ENCODE measurements around the gene ZNRF1. TPM values are rescaled to one million over a fixed set of nuclear protein-coding genes. Genes with fewer than 3 reads are reported as not detected.

Gene ZNRF1
- total and polyA plus RNA-seq, 2 donors (not counting 1 experiment from before 2014, with no cell fraction given): 0.27 to 0.76 TPM

- Mint-ChIP-seq H3K4me1 (peaks cover 10% of the 10 kb centered on the region), H3K9me3 (ENCODE audit: insufficient read depth) (no peaks in the 10 kb centered on the region), H3K4me3 (no peak overlapping the region), H3K27me3 (no peaks in the 10 kb centered on the region), H3K27ac (no peak overlapping the region)
- H4K20me1 ChIP-seq (ENCODE audit: control insufficient read depth, insufficient read depth, low read length, poor library complexity, severe bottlenecking): no peaks in the 10 kb centered on the region
- H3K4me1 ChIP-seq (ENCODE audit: control insufficient read depth in 2 of 2, insufficient read depth in 2 of 2, low read length in 2 of 2): no peaks in the 10 kb centered on the region
- no peak overlapping the region for H3K4me3 ChIP-seq (ENCODE audit: control extremely low read depth in 1 of 5, extremely low read depth in 1 of 5, insufficient read depth in 1 of 5, low read depth in 2 of 5, low read length in 4 of 5)
- H3K79me2 ChIP-seq (ENCODE audit: control insufficient read depth, insufficient read depth, low read length): peaks cover 6% of the 10 kb centered on the region
- no peak overlapping the region for H3K4me2 ChIP-seq (replicated peaks; ENCODE audit: low read depth, low read length, poor library complexity, severe bottlenecking)
- TF ChIP-seq EZH2 (IDR thresholded peaks at IDR 0.05; ENCODE audit: borderline replicate concordance, insufficient read depth, low read depth, low read length, poor library complexity, severe bottlenecking) (no peak), CTCF (IDR thresholded peaks at IDR 0.05) (no peak)
- DNase-seq: no peak
- CTCF ChIA-PET: no interaction called here
- H3K9me3 ChIP-seq (ENCODE audit: control extremely low read depth in 1 of 3, control insufficient read depth in 2 of 3, insufficient read depth in 1 of 3, low read length in 2 of 3): no peaks in the 10 kb centered on the region
- no peak for ATAC-seq (ENCODE audit: low read depth)
- no peak overlapping the region for H3K27ac ChIP-seq (ENCODE audit: low read length in 2 of 2)
- POLR2A ChIA-PET: no interaction called here
- peaks cover 0 to 11% of the 10 kb centered on the region in 2 experiments for H3K36me3 ChIP-seq (replicated peaks in 1 of 2; ENCODE audit: control extremely low read depth in 1 of 2, control insufficient read depth in 1 of 2, extremely low read depth in 1 of 2, insufficient read depth in 2 of 2, low read length in 1 of 2)
- WGBS (ENCODE audit: insufficient coverage): 96% methylated on average over 6 of the region's 10 CpGs
- H3K9ac ChIP-seq (ENCODE audit: low read length): no peak overlapping the region
- no peaks in the 10 kb centered on the region for H3K27me3 ChIP-seq (replicated peaks in 1 of 4; ENCODE audit: control extremely low read depth in 1 of 4, control insufficient read depth in 3 of 4, insufficient read depth in 4 of 4, low read length in 3 of 4)
- intact Hi-C loops (cut with micrococcal nuclease): no loop called here
- no peak overlapping the region for H2AFZ ChIP-seq (ENCODE audit: insufficient read depth, low read depth, low read length, poor library complexity, severe bottlenecking)
Observed at GRCh38 chr16:74973304-74973703, 25.5 kb upstream of the ZNRF1 start.

DNA sequence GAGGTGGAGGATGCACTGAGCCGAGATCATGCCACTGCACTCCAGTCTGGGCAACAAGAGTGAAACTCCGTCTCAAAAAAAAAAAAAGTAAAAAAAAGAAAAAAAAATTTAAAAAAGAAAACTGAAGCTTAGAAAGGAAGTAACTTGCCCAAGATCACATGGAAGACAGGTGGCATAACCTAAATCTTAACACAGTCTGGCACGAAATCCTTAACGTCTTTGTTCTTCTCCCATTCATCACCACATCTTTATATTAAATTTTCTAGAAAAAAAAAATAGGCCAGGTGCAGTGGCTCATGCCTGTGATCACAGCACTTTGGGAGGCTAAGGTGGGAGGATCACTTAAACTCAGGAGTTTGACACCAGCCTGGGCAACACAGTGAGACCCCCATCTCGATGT, 23.2 kb upstream of the ZNRF1 start:
- no peaks in the 10 kb centered on the region for H3K9me3 Mint-ChIP-seq (ENCODE audit: insufficient read depth)
- Histone ChIP-seq H3K4me1 (ENCODE audit: control insufficient read depth in 2 of 2, insufficient read depth in 2 of 2, low read length in 2 of 2) (no peaks in the 10 kb centered on the region), H2AFZ (ENCODE audit: insufficient read depth, low read depth, low read length, poor library complexity, severe bottlenecking) (no peak overlapping the region), H3K4me2 (replicated peaks; ENCODE audit: low read depth, low read length, poor library complexity, severe bottlenecking) (no peak overlapping the region), H3K9ac (ENCODE audit: low read length) (no peak overlapping the region), H3K9me3 (ENCODE audit: control extremely low read depth in 1 of 3, control insufficient read depth in 2 of 3, insufficient read depth in 1 of 3, low read length in 2 of 3) (no peaks in the 10 kb centered on the region), H3K79me2 (ENCODE audit: control insufficient read depth, insufficient read depth, low read length) (peaks cover 4% of the 10 kb centered on the region), H3K27me3 (replicated peaks in 1 of 4; ENCODE audit: control extremely low read depth in 1 of 4, control insufficient read depth in 3 of 4, insufficient read depth in 4 of 4, low read length in 3 of 4) (no peaks in the 10 kb centered on the region), H3K4me3 (ENCODE audit: control extremely low read depth in 1 of 5, extremely low read depth in 1 of 5, insufficient read depth in 1 of 5, low read depth in 2 of 5, low read length in 4 of 5) (no peak overlapping the region), H3K36me3 (replicated peaks in 1 of 2; ENCODE audit: control extremely low read depth in 1 of 2, control insufficient read depth in 1 of 2, extremely low read depth in 1 of 2, insufficient read depth in 2 of 2, low read length in 1 of 2) (peaks cover 0 to 11% of the 10 kb centered on the region in 2 experiments), H4K20me1 (ENCODE audit: control insufficient read depth, insufficient read depth, low read length, poor library complexity, severe bottlenecking) (no peaks in the 10 kb centered on the region), H3K27ac (ENCODE audit: low read length in 2 of 2) (no peak overlapping the region)
- intact Hi-C loops (cut with micrococcal nuclease): no loop called here
- H3K4me1 Mint-ChIP-seq: peaks cover 2% of the 10 kb centered on the region
- DNase-seq (no peak), ATAC-seq (ENCODE audit: low read depth) (no peak)
- H3K27ac Mint-ChIP-seq: no peak overlapping the region
- POLR2A ChIA-PET: no interaction called here
- CTCF ChIA-PET: no interaction called here
- WGBS (ENCODE audit: insufficient coverage): no CpG with 5 or more reads among the region's 5 CpGs
- H3K27me3 Mint-ChIP-seq: no peaks in the 10 kb centered on the region
- H3K4me3 Mint-ChIP-seq: no peak overlapping the region
- TF ChIP-seq CTCF (IDR thresholded peaks at IDR 0.05) (no peak), EZH2 (IDR thresholded peaks at IDR 0.05; ENCODE audit: borderline replicate concordance, insufficient read depth, low read depth, low read length, poor library complexity, severe bottlenecking) (no peak)

Data from B cell (primary cell).